HEK293 (cell line): Measurements from ENCODE around the gene TIPRL.

ENCODE experiments used
- CTCF ChIA-PET: fragments of 350-600 bp; formaldehyde crosslinking; extraction: SDS; loops from one replicate; lab custom pipeline; 2021; ENCODE audit warnings: antibody characterized with exemption; lab: Yijun Ruan, JAX
- POLR2A ChIA-PET: fragments of 300-600 bp; formaldehyde crosslinking; extraction: SDS; loops from one replicate; lab custom pipeline; 2020; ENCODE audit warnings: antibody characterized with exemption, inconsistent platforms; lab: Yijun Ruan, JAX
- H3K27ac ChIP-seq: fragments of 200-500 bp; sonication (Bioruptor generic); 2 replicates; pipeline ENCODE4 v1.5.1; 2014; ENCODE audit warnings: low read depth, low read length, control low read depth, inconsistent platforms; ENCODE audit errors: extremely low read depth
- H3K36me3 ChIP-seq, 2 experiments: fragments of 200-500 bp in 1 of 2; sonication (Bioruptor generic) in 1 of 2; 1 replicate in 1 of 2; 2 replicates in 1 of 2; pipeline ENCODE4 v1.5.1; 2014 to 2017; ENCODE audit warnings: inconsistent platforms in 2 of 2, low read length in 2 of 2; ENCODE audit not compliant: control insufficient read depth in 2 of 2, insufficient read depth in 1 of 2
- H3K4me1 ChIP-seq: fragments of 200-500 bp; sonication (Bioruptor generic); 2 replicates; pipeline ENCODE4 v1.5.1; 2014; ENCODE audit warnings: mild to moderate bottlenecking, low read length, inconsistent platforms; ENCODE audit not compliant: control insufficient read depth, insufficient read depth
- H3K4me3 ChIP-seq: 2 replicates; pipeline ENCODE4 v1.5.1; 2011; ENCODE audit warnings: low read depth, mild to moderate bottlenecking, control low read depth, low read length, moderate library complexity
- H3K9me3 ChIP-seq: fragments of 200-500 bp; sonication (Bioruptor generic); 2 replicates; pipeline ENCODE4 v1.5.1; 2014; ENCODE audit warnings: low read depth, low read length, inconsistent platforms; ENCODE audit not compliant: control insufficient read depth, insufficient read depth
- ATF2 ChIP-seq: fragments of 450-650 bp; formaldehyde crosslinking; IDR thresholded peaks from 2 replicates; pipeline ENCODE4 v1.5.1; 2016; ENCODE audit warnings: missing biosample characterization, missing genetic modification characterization, low read depth
- HOXD13 ChIP-seq: sonication (generic); formaldehyde crosslinking; IDR thresholded peaks from 2 replicates; pipeline ENCODE4 v1.8.0; 2022; ENCODE audit warnings: missing genetic modification reagents, borderline replicate concordance
- KLF1 ChIP-seq: fragments of 450-650 bp; formaldehyde crosslinking; IDR thresholded peaks from 2 replicates; pipeline ENCODE4 v1.5.1; 2016; ENCODE audit warnings: missing biosample characterization, missing genetic modification characterization
- OVOL3 ChIP-seq: fragments of 450-650 bp; formaldehyde crosslinking; IDR thresholded peaks from 2 replicates; pipeline ENCODE4 v1.5.1; 2016; ENCODE audit warnings: missing biosample characterization, missing genetic modification characterization
- SCRT2 ChIP-seq: fragments of 450-650 bp; formaldehyde crosslinking; IDR thresholded peaks from 2 replicates; pipeline ENCODE4 v1.5.1; 2016; ENCODE audit warnings: missing biosample characterization, missing genetic modification characterization
- SETDB1 ChIP-seq: IDR thresholded peaks from one replicate; pipeline ENCODE4 v1.6.1; 2017; ENCODE audit warnings: mild to moderate bottlenecking, low read length, moderate library complexity, mixed read lengths; ENCODE audit not compliant: insufficient read length
- SP7 ChIP-seq: fragments of 450-650 bp; formaldehyde crosslinking; IDR thresholded peaks from 2 replicates; pipeline ENCODE4 v1.5.1; 2016; ENCODE audit warnings: missing biosample characterization, missing genetic modification characterization
- TRIM28 ChIP-seq: IDR thresholded peaks from 2 replicates; pipeline ENCODE4 v1.6.1; 2011; ENCODE audit warnings: low read length, control low read depth, borderline replicate concordance
- ZNF112 ChIP-seq: fragments of 450-650 bp; formaldehyde crosslinking; IDR thresholded peaks from 2 replicates; pipeline ENCODE4 v1.5.0; 2017; ENCODE audit warnings: missing biosample characterization, missing genetic modification characterization
- ZNF148 ChIP-seq: fragments of 450-650 bp; formaldehyde crosslinking; IDR thresholded peaks from 2 replicates; pipeline ENCODE4 v1.5.0; 2017; ENCODE audit warnings: missing biosample characterization, missing genetic modification characterization, borderline replicate concordance
- ZNF19 ChIP-seq: fragments of 450-650 bp; formaldehyde crosslinking; IDR thresholded peaks from 2 replicates; pipeline ENCODE4; 2016; ENCODE audit warnings: missing biosample characterization, missing genetic modification characterization, low read depth
- ZNF311 ChIP-seq: fragments of 450-650 bp; formaldehyde crosslinking; IDR thresholded peaks from 2 replicates; pipeline ENCODE4 v1.5.1; 2017; ENCODE audit warnings: missing biosample characterization, missing genetic modification characterization, borderline replicate concordance
- ZNF341 ChIP-seq: fragments of 450-650 bp; formaldehyde crosslinking; IDR thresholded peaks from 2 replicates; pipeline ENCODE4; 2016; ENCODE audit warnings: low read depth, missing biosample characterization, missing genetic modification characterization
- ZNF433 ChIP-seq: fragments of 450-650 bp; formaldehyde crosslinking; IDR thresholded peaks from 2 replicates; pipeline ENCODE4 v1.5.1; 2016; ENCODE audit warnings: missing biosample characterization, missing genetic modification characterization, low read depth
- ZNF48 ChIP-seq: fragments of 450-650 bp; formaldehyde crosslinking; IDR thresholded peaks from 2 replicates; pipeline ENCODE4 v1.5.1; 2016; ENCODE audit warnings: missing biosample characterization, missing genetic modification characterization
- ZNF560 ChIP-seq: fragments of 450-650 bp; formaldehyde crosslinking; IDR thresholded peaks from 2 replicates; pipeline ENCODE4 v1.5.1; 2017; ENCODE audit warnings: missing biosample characterization, missing genetic modification characterization, borderline replicate concordance
- ZNF707 ChIP-seq: fragments of 450-650 bp; formaldehyde crosslinking; IDR thresholded peaks from 2 replicates; pipeline ENCODE4 v1.5.1; 2016; ENCODE audit warnings: missing biosample characterization, missing genetic modification characterization
- ZNF747 ChIP-seq: fragments of 450-650 bp; formaldehyde crosslinking; IDR thresholded peaks from 2 replicates; pipeline ENCODE4 v1.5.1; 2016; ENCODE audit warnings: missing biosample characterization, missing genetic modification characterization
- ZNF791 ChIP-seq: fragments of 450-650 bp; formaldehyde crosslinking; IDR thresholded peaks from 2 replicates; pipeline ENCODE4 v1.5.1; 2016; ENCODE audit warnings: missing biosample characterization, missing genetic modification characterization
- ZNF792 ChIP-seq: fragments of 450-650 bp; formaldehyde crosslinking; IDR thresholded peaks from 2 replicates; pipeline ENCODE4 v1.5.1; 2016; ENCODE audit warnings: missing biosample characterization, missing genetic modification characterization
- ZXDB ChIP-seq: fragments of 450-650 bp; formaldehyde crosslinking; IDR thresholded peaks from 2 replicates; pipeline ENCODE4 v1.5.1; 2016; ENCODE audit warnings: missing biosample characterization, missing genetic modification characterization
- TF ChIP-seq, protein P1 (sequence below): fragments of 450-650 bp; formaldehyde crosslinking; IDR thresholded peaks from 2 replicates; pipeline ENCODE4 v1.5.1; 2016; ENCODE audit warnings: missing biosample characterization, missing genetic modification characterization
- TF ChIP-seq, protein P2 (sequence below): fragments of 450-650 bp; formaldehyde crosslinking; IDR thresholded peaks from 2 replicates; pipeline ENCODE4 v1.5.1; 2016; ENCODE audit warnings: missing biosample characterization, missing genetic modification characterization
- TF ChIP-seq, protein P3 (sequence below): fragments of 450-650 bp; formaldehyde crosslinking; IDR thresholded peaks from 2 replicates; pipeline ENCODE4 v1.5.1; 2016; ENCODE audit warnings: missing biosample characterization, missing genetic modification characterization, borderline replicate concordance

Gene TIPRL

DNA sequence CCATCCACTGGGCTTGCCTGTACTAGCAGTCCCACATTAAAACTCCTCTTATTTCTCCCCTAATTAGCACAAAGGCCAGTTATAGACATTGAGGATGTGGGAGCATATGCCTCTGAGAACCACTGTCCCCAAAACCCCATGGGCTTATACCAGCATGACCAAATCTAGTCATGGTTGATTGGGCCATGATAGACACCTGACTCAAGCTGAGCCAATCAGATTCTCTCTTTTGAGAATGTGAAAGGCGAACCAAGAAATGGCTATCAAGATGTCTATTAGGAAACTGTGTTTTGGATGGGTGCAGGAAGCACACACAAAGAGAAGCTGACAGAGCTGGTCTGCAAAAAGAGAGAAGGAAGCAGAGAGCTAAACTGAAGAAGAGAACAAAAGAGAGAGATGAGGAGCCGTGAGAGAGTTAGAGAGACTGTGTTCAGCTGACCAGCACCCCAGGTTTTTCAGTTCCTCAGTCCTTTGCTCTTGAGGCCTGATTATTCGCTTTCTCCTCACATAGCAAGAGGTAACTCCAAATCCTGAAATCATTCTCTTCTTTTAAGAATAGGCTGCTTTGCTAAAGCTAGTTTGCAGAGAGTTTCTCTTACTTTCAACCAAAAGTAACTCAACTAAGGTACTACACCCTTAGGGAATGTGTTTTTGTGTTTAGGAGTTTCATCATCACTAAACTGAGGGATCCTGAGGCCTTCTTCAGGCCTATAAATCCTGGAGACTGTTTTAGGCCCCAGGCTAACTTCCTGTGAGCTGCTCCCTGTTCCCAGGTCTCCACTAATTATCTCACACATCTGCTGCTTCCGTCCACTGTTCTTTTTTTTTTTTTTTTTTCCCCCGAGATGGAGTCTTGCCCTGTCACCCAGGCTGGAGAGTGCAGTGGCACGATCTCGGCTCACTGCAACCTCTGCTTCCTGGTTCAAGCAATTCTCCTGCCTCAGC lies 7.9 kb upstream of the TIPRL start:
- ChIA-PET POLR2A (no interaction called here), CTCF (interaction anchor here (0.6 kb wide), 1 partner anchor 24 kb away, joined by 3 read pairs; no protein-coding TSS in a partner anchor)
- H3K4me1 ChIP-seq, result no peaks in the 10 kb centered on the region
- no peak overlapping the region for H3K4me3 ChIP-seq
- H3K36me3 ChIP-seq, result no peaks in the 10 kb centered on the region
- no peaks in the 10 kb centered on the region for H3K9me3 ChIP-seq
- TF ChIP-seq ZNF792 (tag by site-specific recombination), result no peak
- TF ChIP-seq ZXDB (tag by site-specific recombination), result no peak
- TF ChIP-seq ZNF433 (tag by site-specific recombination), result no peak
- no peak for TF ChIP-seq KLF1 (tag by site-specific recombination)
- no peak for TF ChIP-seq ZNF311 (tag by site-specific recombination)
- no peak for TF ChIP-seq ZNF341 (tag by site-specific recombination)
- no peak for TF ChIP-seq SCRT2 (tag by site-specific recombination)
- TF ChIP-seq OVOL3 (tag by site-specific recombination), result no peak
- no peak overlapping the region for H3K27ac ChIP-seq

GRCh38 chr1:168172250-168172915 lies 6.4 kb upstream of the TIPRL start:
- H3K9me3 ChIP-seq, result no peaks in the 10 kb centered on the region
- POLR2A ChIA-PET, result interaction anchor here (1.0 kb wide), 1 partner anchor 36 kb away, joined by 3 read pairs; the partner anchor contains the start of gene GPR161
- H3K36me3 ChIP-seq, result no peaks in the 10 kb centered on the region
- CTCF ChIA-PET, result interaction anchor here (0.5 to 1.0 kb wide), 2 partner anchors 27 to 64 kb away, joined by 3 to 5 read pairs; no protein-coding TSS in a partner anchor
- no peak overlapping the region for H3K27ac ChIP-seq
- H3K4me1 ChIP-seq, result no peaks in the 10 kb centered on the region
- H3K4me3 ChIP-seq, result no peak overlapping the region
- no peak for TF ChIP-seq ZNF112 (tag by site-specific recombination)
- no peak for TF ChIP-seq ZNF311 (tag by site-specific recombination)
- peak; percentile 86 for TF ChIP-seq ATF2 (tag by site-specific recombination)
- TF ChIP-seq, protein P1, sequence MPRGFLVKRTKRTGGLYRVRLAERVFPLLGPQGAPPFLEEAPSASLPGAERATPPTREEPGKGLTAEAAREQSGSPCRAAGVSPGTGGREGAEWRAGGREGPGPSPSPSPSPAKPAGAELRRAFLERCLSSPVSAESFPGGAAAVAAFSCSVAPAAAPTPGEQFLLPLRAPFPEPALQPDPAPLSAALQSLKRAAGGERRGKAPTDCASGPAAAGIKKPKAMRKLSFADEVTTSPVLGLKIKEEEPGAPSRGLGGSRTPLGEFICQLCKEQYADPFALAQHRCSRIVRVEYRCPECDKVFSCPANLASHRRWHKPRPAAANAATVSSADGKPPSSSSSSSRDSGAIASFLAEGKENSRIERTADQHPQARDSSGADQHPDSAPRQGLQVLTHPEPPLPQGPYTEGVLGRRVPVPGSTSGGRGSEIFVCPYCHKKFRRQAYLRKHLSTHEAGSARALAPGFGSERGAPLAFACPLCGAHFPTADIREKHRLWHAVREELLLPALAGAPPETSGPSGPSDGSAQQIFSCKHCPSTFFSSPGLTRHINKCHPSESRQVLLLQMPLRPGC (tag by site-specific recombination), result no peak
- TF ChIP-seq ZNF48, result no peak
- TF ChIP-seq TRIM28, result no peak
- TF ChIP-seq SETDB1, result no peak
- no peak for TF ChIP-seq ZNF148 (tag by site-specific recombination)
- no peak for TF ChIP-seq HOXD13 (CRISPR knock-in tag)
- TF ChIP-seq ZNF19 (tag by site-specific recombination), result no peak
- TF ChIP-seq, protein P2, sequence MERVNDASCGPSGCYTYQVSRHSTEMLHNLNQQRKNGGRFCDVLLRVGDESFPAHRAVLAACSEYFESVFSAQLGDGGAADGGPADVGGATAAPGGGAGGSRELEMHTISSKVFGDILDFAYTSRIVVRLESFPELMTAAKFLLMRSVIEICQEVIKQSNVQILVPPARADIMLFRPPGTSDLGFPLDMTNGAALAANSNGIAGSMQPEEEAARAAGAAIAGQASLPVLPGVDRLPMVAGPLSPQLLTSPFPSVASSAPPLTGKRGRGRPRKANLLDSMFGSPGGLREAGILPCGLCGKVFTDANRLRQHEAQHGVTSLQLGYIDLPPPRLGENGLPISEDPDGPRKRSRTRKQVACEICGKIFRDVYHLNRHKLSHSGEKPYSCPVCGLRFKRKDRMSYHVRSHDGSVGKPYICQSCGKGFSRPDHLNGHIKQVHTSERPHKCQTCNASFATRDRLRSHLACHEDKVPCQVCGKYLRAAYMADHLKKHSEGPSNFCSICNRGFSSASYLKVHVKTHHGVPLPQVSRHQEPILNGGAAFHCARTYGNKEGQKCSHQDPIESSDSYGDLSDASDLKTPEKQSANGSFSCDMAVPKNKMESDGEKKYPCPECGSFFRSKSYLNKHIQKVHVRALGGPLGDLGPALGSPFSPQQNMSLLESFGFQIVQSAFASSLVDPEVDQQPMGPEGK (tag by site-specific recombination), result peak; percentile 42; the same call in 1 of the 2 replicates
- TF ChIP-seq ZNF791 (tag by site-specific recombination), result no peak
- no peak for TF ChIP-seq ZNF747
- TF ChIP-seq ZNF560 (tag by site-specific recombination), result no peak
- TF ChIP-seq SP7 (tag by site-specific recombination), result no peak
- TF ChIP-seq ZNF707 (tag by site-specific recombination), result no peak
- TF ChIP-seq, protein P3, sequence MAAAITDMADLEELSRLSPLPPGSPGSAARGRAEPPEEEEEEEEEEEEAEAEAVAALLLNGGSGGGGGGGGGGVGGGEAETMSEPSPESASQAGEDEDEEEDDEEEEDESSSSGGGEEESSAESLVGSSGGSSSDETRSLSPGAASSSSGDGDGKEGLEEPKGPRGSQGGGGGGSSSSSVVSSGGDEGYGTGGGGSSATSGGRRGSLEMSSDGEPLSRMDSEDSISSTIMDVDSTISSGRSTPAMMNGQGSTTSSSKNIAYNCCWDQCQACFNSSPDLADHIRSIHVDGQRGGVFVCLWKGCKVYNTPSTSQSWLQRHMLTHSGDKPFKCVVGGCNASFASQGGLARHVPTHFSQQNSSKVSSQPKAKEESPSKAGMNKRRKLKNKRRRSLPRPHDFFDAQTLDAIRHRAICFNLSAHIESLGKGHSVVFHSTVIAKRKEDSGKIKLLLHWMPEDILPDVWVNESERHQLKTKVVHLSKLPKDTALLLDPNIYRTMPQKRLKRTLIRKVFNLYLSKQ, result no peak
